Upper lobe of left lung (tissue), 6 donors: ENCODE measurements around the gene ADRA2C. TPM values are rescaled to one million over a fixed set of nuclear protein-coding genes. Genes with fewer than 3 reads are reported as not detected.

Experiments
- ATAC-seq, 2 donors: fragments of 200-7000 bp; cut with Tn5 transposase; one replicate each; pipeline ENCODE4 v1.9.1; 2022; ENCODE audit warnings: mild to moderate bottlenecking in 2 of 2, moderate library complexity in 2 of 2; ENCODE audit not compliant: low FRiP score in 2 of 2
- DNase-seq, 2 donors: peaks; one replicate each; pipeline ENCODE4 v3.0.0-alpha.2; 2019 to 2020
- H3K27ac ChIP-seq, 4 donors: fragments of 200-600 bp; sonication (generic); one replicate each; pipeline ENCODE4 v1.5.1; 2016 to 2019
- H3K27me3 ChIP-seq, 4 donors: fragments of 200-600 bp; sonication (generic); one replicate each; pipeline ENCODE4 v1.5.1; 2017 to 2019
- H3K36me3 ChIP-seq, 4 donors: fragments of 200-600 bp; sonication (generic); one replicate each; pipeline ENCODE4 v1.5.1; 2016 to 2019
- H3K4me1 ChIP-seq, 4 donors: fragments of 200-600 bp; sonication (generic); one replicate each; pipeline ENCODE4 v1.5.1; 2018 to 2019
- H3K4me3 ChIP-seq, 4 donors: fragments of 200-600 bp; sonication (generic); one replicate each; pipeline ENCODE4 v1.5.1; 2017 to 2019; ENCODE audit warnings: mild to moderate bottlenecking in 2 of 4, moderate library complexity in 1 of 4
- H3K9me3 ChIP-seq, 4 donors: fragments of 200-600 bp; sonication (generic); one replicate each; pipeline ENCODE4 v1.5.1; 2018 to 2019
- EP300 ChIP-seq, 4 donors: sonication (generic); formaldehyde crosslinking; IDR thresholded peaks; one replicate each; pipeline ENCODE4 v1.5.1; 2017; ENCODE audit warnings: antibody characterized with exemption in 4 of 4, control low read depth in 2 of 4
- POLR2A ChIP-seq, 4 donors: fragments of 450-650 bp; IDR thresholded peaks; one replicate each; pipeline ENCODE4 v1.5.1; 2016 to 2017; ENCODE audit warnings: antibody characterized with exemption in 4 of 4, mild to moderate bottlenecking in 2 of 4
- POLR2AphosphoS5 ChIP-seq, 2 donors: sonication (generic); formaldehyde crosslinking; IDR thresholded peaks; one replicate each; pipeline ENCODE4 v1.5.1; 2017; ENCODE audit warnings: antibody characterized with exemption in 2 of 2
- WGBS, 2 donors: methylation state at CpG; one replicate each; pipeline ENCODE4 v1.1.5; 2017 to 2018; 5-methylcytosine and 5-hydroxymethylcytosine counted together
- total RNA-seq, 6 donors: library from RNA; depleted of rRNA in 4 of 6; stranded (reverse); fragments of >200 nt in 4 of 6; gene quantifications; one replicate each; pipeline versions ENCODE4 v1.1.0 to v1.2.1, GENCODE V29; 2016 to 2021
- TF ChIP-seq, protein P1 (sequence below), 6 experiments: fragments of 450-650 bp in 4 of 6; fragments of 200-600 bp in 2 of 6; sonication (generic) in 2 of 6; IDR thresholded peaks; one replicate each; pipeline ENCODE4 v1.5.1; 2016 to 2019; ENCODE audit warnings: antibody characterized with exemption in 6 of 6
- donor health status: DM: no; HTN: no; CAD: no; lungs with moderate emphysema.
- donor health status: DM: no; HTN: yes; CAD: no; lungs with severe emphysema.

The ADRA2C gene
- total RNA-seq, 6 donors from 2014 or later, result 1.2 to 6.3 (median 2.2) TPM

DNA sequence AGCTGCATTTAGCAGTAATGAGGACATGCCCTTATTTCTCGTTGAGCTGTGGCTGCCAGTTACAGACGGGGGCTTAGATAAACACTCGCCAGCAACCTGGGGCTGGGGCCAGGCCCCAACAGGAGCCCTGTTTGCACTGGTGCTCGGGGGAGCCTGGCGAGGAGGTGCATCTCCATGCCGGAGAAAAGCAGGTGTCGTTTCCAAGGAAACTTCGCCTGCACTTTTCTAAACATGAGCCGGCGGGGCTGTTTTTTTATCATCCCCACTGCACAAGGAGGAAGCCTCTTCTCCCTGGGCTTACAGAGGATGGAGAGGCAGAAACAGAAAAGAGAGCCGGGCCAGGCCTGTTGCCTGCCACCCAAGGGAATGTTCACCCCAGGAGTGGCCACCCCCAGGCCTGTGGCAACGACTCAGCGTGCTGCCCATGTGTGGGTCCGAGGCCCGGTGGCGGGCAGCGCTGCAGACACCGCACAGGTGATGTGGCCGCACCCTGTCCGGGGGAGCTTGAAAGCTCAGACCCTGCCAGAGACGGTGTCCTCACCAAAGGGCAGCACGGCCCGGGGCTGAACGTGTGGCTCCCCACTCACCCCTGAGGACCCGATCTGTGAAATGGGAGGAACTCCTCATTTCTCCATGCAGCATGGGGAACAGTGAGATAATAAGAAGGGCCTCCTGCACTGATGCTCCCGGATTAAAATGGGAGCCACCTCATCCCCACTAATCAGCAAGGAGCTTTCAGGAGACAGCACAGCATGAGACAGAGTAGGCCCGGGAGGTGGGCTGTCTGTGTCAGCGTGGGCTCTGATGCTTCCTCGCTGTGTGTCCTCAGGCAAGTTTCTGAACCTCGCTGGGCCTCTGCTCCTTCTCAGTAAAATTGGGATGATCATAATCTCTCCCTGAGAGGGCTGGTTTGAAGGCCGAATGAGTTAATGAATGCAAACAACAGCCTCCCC, 33.8 kb upstream of the ADRA2C start:
- TF ChIP-seq EP300 (IDR thresholded peaks at IDR 0.05) (no peak), POLR2AphosphoS5 (IDR thresholded peaks at IDR 0.05) (no peak), POLR2A (IDR thresholded peaks at IDR 0.05) (no peak)
- TF ChIP-seq, protein P1, sequence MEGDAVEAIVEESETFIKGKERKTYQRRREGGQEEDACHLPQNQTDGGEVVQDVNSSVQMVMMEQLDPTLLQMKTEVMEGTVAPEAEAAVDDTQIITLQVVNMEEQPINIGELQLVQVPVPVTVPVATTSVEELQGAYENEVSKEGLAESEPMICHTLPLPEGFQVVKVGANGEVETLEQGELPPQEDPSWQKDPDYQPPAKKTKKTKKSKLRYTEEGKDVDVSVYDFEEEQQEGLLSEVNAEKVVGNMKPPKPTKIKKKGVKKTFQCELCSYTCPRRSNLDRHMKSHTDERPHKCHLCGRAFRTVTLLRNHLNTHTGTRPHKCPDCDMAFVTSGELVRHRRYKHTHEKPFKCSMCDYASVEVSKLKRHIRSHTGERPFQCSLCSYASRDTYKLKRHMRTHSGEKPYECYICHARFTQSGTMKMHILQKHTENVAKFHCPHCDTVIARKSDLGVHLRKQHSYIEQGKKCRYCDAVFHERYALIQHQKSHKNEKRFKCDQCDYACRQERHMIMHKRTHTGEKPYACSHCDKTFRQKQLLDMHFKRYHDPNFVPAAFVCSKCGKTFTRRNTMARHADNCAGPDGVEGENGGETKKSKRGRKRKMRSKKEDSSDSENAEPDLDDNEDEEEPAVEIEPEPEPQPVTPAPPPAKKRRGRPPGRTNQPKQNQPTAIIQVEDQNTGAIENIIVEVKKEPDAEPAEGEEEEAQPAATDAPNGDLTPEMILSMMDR (IDR thresholded peaks at IDR 0.05), result no peak
- DNase-seq, result peak in 1 of 2 donors; percentile 42
- Histone ChIP-seq H3K4me1 (no peaks in the 10 kb centered on the region), H3K27me3 (peaks cover 0 to 8% (median 0%) of the 10 kb centered on the region in 4 donors), H3K9me3 (no peaks in the 10 kb centered on the region), H3K4me3 (no peak overlapping the region), H3K36me3 (no peaks in the 10 kb centered on the region), H3K27ac (no peak overlapping the region)
- ATAC-seq, result no peak
- whole genome bisulfite sequencing, 2 donors, result 66 to 72% methylated on average over 26 to 30 of the region's 31 CpGs

DNA sequence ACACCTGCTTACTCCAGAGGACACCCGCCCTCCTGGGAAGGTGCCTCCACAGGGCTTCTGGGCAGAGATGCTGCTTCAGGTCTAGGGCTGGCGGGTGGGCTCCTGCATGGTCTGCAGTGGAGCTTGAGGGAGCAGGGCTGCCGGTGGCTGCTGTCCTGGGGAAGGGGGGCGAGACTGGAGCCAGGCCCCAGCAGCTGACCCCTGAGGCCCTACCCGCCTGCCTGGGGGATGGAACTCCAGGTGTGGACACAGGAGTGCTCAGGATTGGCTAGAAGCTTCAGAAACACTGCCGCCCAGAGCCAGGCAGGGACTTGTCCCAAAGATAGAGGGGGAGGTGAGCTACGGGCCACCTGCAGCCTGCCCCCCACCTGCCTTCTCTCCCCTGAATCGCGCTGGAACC, 33.0 kb upstream of the ADRA2C start:
- TF ChIP-seq POLR2AphosphoS5 (IDR thresholded peaks at IDR 0.05) (no peak), POLR2A (IDR thresholded peaks at IDR 0.05) (no peak), EP300 (IDR thresholded peaks at IDR 0.05) (no peak)
- TF ChIP-seq, protein P1 (IDR thresholded peaks at IDR 0.05), result no peak
- no peaks in the 10 kb centered on the region for H3K9me3 ChIP-seq
- peaks cover 0 to 3% (median 0%) of the 10 kb centered on the region in 4 donors for H3K27me3 ChIP-seq
- H3K4me3 ChIP-seq, result no peak overlapping the region
- WGBS, 2 donors, result 40 to 85% methylated on average over 2 to 9 of the region's 9 CpGs
- H3K27ac ChIP-seq, result no peak overlapping the region
- H3K4me1 ChIP-seq, result no peaks in the 10 kb centered on the region
- no peaks in the 10 kb centered on the region for H3K36me3 ChIP-seq
- ATAC-seq, result no peak
- DNase-seq, result no peak

DNA sequence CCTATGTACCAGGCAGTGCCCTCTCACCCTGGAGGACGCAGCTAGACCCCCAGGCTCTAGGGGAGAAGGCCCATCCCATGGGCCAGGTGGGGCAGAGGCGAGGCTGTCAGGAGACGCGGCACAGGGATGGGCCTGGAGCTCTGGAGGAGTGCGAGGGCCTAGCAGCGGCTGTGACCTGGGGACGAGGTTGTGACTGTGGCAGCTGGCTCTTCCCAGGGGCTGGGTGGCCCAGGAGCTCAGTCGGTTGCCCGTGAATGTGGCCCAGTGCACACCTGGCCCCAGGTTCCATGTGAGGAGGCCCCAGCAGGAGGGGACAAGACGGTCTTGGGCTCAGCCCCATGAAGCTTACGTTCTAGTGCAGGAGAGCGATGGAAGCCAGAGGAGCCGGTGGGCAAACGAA, 31.0 kb upstream of the ADRA2C start:
- TF ChIP-seq POLR2A (IDR thresholded peaks at IDR 0.05) (no peak), EP300 (IDR thresholded peaks at IDR 0.05) (no peak), POLR2AphosphoS5 (IDR thresholded peaks at IDR 0.05) (no peak)
- TF ChIP-seq, protein P1 (IDR thresholded peaks at IDR 0.05), result no peak
- Histone ChIP-seq H3K4me1 (no peaks in the 10 kb centered on the region), H3K36me3 (no peaks in the 10 kb centered on the region), H3K27me3 (no peaks in the 10 kb centered on the region), H3K9me3 (no peaks in the 10 kb centered on the region), H3K4me3 (no peak overlapping the region), H3K27ac (no peak overlapping the region)
- WGBS, 2 donors, result 85 to 95% methylated on average over 7 to 14 of the region's 14 CpGs
- no peak for ATAC-seq
- DNase-seq, result no peak

DNA sequence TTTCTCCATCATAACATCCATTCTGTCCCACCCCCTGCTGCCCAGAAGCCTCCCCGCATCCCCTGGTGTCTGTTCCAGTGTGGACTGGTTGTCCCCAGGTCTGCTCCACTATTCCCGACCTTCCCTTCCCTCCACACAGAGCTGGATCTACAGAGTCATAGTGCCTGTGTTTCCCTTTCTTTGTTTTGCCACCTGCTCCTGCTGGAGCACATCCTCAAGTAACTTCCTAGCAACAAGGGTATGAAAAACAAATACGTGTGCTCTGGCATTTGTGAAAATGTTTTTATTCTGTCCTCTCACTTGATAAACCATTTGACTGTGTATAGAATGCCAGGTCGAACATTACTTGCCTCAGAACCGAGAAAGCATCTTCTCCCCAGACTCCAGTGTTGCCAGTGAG, 29.9 kb upstream of the ADRA2C start:
- Histone ChIP-seq H3K9me3 (no peaks in the 10 kb centered on the region), H3K27ac (no peak overlapping the region), H3K27me3 (no peaks in the 10 kb centered on the region), H3K36me3 (no peaks in the 10 kb centered on the region), H3K4me1 (no peaks in the 10 kb centered on the region), H3K4me3 (no peak overlapping the region)
- 74 to 80% methylated on average over 5 of the region's 5 CpGs for WGBS, 2 donors
- ATAC-seq (no peak), DNase-seq (no peak)
- TF ChIP-seq POLR2A (IDR thresholded peaks at IDR 0.05), result no peak
- TF ChIP-seq, protein P1 (IDR thresholded peaks at IDR 0.05), result no peak
- TF ChIP-seq POLR2AphosphoS5 (IDR thresholded peaks at IDR 0.05), result no peak
- no peak for TF ChIP-seq EP300 (IDR thresholded peaks at IDR 0.05)
